ENCODE results near the gene PKD1L1.

GRCh38 chr7:47967708-47968107 is 19.4 kb upstream of the PKD1L1 start:
- no peak for TF ChIP-seq CTCF (IDR thresholded peaks at IDR 0.05)
- TF ChIP-seq POLR2A (IDR thresholded peaks at IDR 0.05), result no peak

Measured in heart left ventricle (tissue), 13 donors.